ENCODE measurements around the gene RAMP1.

DNA sequence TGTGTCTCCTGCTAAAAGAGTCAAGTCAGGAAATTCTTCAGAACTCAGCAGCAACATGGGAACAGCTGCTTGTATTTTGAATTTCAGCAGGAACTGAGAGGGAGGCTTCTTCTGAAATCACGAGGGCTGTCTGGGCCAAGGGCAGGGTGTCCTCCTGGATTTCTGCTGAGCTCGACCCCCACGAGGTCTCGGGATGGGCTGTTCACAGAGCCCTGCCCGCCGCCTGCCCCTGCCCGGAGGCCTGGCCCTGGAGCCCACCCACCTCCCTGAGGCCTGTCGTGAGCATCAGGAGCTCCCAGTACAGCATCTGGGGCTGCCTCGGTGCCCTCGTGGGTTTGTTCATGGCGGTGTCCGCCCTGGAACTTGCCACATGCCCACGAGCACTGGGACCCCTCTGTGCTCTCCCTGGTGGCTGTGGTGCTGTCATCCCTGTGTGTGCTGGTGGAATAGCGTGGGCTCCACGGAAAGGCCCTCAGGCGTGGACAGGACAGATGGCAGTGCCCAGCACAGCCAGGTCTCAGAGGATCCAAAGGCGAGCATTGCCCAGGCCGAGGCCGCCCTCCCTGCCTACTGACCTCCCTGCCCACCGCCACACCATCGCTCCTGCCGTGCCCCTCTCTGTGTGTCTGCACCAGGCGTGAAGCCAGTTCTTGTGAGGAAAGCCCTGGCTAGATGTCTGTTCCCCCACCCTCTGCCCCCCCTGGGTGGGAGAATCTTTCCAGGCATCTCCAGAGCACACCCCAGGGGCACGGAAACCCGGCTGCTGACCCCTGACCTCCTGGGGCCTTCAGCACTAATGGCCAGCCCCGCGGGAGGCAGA is 25.9 kb downstream of the RAMP1 start:
- TF ChIP-seq, protein P1, sequence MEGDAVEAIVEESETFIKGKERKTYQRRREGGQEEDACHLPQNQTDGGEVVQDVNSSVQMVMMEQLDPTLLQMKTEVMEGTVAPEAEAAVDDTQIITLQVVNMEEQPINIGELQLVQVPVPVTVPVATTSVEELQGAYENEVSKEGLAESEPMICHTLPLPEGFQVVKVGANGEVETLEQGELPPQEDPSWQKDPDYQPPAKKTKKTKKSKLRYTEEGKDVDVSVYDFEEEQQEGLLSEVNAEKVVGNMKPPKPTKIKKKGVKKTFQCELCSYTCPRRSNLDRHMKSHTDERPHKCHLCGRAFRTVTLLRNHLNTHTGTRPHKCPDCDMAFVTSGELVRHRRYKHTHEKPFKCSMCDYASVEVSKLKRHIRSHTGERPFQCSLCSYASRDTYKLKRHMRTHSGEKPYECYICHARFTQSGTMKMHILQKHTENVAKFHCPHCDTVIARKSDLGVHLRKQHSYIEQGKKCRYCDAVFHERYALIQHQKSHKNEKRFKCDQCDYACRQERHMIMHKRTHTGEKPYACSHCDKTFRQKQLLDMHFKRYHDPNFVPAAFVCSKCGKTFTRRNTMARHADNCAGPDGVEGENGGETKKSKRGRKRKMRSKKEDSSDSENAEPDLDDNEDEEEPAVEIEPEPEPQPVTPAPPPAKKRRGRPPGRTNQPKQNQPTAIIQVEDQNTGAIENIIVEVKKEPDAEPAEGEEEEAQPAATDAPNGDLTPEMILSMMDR (IDR thresholded peaks at IDR 0.05): no peak
- TF ChIP-seq POLR2A (IDR thresholded peaks at IDR 0.05): no peak
